Dermis microvascular lymphatic vessel endothelial cell (primary cell): Measurements from ENCODE around the gene CDC5L. TPM values are rescaled to one million over a fixed set of nuclear protein-coding genes. Genes with fewer than 3 reads are reported as not detected.
"Not testable (repeated sequence)": the region's sequence is repeated elsewhere in the genome, so short reads cannot be mapped to it uniquely, and the experiment has no call there.

Source experiments
- DNase-seq, 2 donors: peaks; one replicate each; pipeline versions ENCODE4 v3.0.0 to v3.0.0-alpha.2; 2010; ENCODE audit warnings: low read depth in 2 of 2
- total RNA-seq: library from RNA; depleted of rRNA; stranded (reverse); fragments of >200 nt; gene quantifications from 2 replicates; pipeline ENCODE4 v1.2.1, GENCODE V29; 2014

The CDC5L gene
- total RNA-seq, 1 donor from 2014 or later = 15.4 TPM

DNA sequence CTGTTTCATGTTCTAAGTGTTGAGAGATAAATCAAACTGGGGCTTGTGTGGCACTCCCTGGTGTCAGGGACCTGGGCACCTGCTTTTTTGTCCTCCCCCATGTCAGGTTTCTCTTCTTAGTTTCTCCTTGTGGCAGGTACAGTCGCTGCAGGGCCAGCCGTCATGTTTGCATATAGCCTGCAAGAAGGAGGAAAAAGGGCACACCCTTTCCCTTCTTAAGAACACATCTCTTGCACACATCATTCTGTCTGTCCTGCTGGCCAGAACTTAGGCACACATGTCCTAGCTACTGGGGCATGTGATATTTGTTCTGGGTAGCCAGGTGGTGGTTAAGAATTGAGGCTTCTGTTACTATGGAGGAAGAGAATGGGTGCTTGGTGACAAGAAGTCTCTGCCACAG is 27.9 kb downstream of the CDC5L start:
- DNase-seq = no peak

DNA sequence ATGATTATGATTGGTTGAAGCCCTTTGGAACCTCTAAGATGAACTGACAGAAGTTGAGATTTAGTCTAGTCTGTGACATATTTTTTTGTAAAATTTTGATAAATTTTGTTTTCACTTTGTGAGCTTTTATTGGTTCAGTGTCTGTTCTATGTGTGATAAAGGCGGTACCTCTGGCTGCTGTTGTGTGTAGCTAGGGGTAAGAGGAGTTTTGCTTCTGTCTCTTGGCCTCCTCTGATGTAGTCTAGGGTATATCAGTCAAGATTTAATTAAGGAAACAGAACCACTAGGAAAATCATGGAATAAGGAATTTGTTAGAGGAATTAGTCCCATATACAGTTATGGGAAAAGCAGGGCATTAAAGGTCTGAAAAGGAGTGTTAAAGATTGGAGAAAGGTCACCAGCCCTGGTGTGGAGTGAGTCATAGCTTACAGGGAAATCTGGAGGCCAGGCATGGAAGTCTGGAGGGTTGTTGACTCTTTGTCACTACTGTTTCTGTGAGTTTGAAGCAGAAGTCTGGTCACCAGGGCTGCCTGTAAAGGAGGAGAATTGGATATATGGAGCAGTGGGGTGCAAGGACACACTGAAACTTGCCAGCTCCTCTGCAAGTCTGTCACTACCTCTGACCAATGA is 28.5 kb downstream of the CDC5L start:
- peak in 1 of 2 donors; percentile 86 for DNase-seq

DNA sequence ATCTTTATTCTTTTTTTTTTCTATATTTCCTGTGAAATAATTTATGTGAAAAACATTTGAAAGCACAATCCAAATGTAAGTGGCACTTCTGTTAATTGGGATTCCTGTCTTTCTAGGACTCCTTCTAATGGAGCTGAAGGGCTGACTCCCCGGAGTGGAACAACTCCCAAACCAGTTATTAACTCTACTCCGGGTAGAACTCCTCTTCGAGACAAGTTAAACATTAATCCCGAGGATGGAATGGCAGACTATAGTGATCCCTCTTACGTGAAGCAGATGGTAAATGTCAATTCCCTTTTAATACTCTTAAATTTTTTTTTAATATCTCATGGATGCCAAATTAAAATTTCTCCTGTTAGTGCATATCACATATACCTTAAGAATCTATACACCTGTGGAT is 35.0 kb downstream of the CDC5L start:
- no peak for DNase-seq

DNA sequence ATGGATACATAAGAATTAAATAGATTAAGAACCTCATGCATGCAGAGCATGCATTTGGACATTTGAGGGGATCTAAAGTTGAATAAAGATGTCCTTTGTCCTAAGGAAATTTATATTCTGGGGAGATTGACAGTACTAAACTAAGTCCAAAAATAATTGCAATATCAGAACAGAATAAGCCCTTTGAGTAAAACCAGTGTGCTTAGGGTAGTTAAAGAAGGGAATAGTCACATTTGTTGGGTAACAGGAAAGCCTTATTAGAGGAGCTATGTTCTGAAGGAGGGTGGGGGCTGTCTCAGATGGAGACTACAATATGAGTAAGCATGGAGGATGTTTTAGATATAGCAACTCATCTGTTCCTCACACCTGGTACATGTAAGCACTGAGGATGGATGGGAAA is 35.8 kb downstream of the CDC5L start:
- no peak for DNase-seq

GRCh38 chr6:44425951-44426350 is 38.4 kb downstream of the CDC5L start:
- DNase-seq = no peak

GRCh38 chr6:44428682-44429081 is 41.2 kb downstream of the CDC5L start:
- DNase-seq = no peak

DNA sequence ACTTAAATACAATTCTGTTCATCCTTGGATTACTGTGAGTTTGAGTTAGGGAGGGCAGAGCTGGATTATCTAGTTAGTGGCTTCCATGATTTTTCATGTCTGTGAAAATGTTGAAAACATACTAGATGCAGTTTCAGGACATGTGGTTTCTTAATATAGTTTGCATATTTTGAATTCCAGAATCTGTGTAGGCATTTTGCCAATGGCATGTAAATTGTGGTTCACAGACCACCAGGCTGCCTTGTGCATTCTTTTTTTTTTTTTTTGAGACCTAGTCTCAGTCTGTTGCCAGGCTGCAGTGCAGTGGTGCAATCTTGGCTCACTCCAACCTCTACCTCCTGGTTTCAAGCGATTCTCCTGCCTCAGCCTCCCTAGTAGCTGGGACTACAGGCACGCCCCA is 42.8 kb downstream of the CDC5L start:
- no peak for DNase-seq

DNA sequence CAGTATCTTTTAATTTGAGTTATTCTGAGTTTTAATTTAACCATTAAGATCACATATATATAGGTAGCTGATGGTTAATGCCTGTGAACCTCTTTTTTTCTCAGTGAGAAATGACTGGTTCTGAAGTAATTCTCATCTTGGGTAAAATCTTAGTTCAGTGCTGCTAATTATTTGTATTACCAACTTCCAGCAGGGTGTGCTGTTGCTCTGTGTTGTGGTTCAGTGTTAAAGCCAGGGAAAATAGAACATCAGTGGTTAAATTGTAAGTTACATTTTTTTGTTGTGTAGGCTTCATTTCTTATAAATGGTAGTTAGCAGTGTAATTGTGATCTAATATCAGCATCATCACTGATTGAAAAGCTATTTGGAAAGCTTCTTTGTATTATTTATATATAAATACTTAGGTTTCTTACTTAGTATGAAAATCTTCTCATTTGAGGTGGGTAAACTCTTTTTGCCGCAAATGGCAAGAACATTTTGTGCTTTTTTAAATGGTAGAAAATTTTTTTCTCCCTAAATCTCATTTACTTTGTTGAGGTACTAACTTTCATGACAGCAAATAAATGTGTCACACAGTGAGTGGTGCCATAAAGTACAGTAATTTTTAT is 43.7 kb downstream of the CDC5L start:
- DNase-seq = peak; percentile 62 to 73

- no peak for DNase-seq
These were observed 44.7 kb downstream of the CDC5L start for GRCh38 chr6:44432227-44432626.

GRCh38 chr6:44432726-44433125 is 45.2 kb downstream of the CDC5L start:
- no peak for DNase-seq

GRCh38 chr6:44435500-44435899 is 48.0 kb downstream of the CDC5L start:
- no peak for DNase-seq

GRCh38 chr6:44438827-44439226 is 51.3 kb downstream of the CDC5L start:
- DNase-seq = no peak

- peak in 1 of 2 donors; percentile 31 for DNase-seq
These were observed 52.0 kb downstream of the CDC5L start for GRCh38 chr6:44439270-44440045.

- peak; percentile 21 to 55 for DNase-seq
These were observed 53.8 kb downstream of the CDC5L start for GRCh38 chr6:44441091-44441855.

DNA sequence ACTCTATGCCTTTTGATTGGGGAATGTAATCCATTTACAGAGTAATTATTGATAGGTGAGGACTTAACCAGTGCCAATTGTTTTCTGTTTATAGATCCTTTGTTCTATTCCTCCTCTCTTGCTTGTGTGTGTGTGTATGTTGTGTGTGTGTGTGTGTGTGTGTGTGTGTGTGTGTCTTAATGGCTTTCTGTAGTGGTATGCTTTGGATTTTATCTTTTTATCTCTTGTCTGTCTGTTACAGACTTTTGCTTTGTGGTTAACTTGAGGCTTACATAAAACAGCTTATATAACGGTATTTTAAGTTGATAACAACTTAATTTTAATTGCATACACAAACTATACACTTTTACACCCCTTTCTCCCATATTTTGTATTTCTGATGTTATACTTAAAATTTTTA is 54.7 kb downstream of the CDC5L start:
- DNase-seq = no peak

GRCh38 chr6:44442833-44443444 is 55.4 kb downstream of the CDC5L start:
- DNase-seq = no peak

- no peak for DNase-seq
These were observed 57.3 kb downstream of the CDC5L start for GRCh38 chr6:44444853-44445252.

- no peak for DNase-seq
These were observed 59.3 kb downstream of the CDC5L start for GRCh38 chr6:44446626-44447300.

DNA sequence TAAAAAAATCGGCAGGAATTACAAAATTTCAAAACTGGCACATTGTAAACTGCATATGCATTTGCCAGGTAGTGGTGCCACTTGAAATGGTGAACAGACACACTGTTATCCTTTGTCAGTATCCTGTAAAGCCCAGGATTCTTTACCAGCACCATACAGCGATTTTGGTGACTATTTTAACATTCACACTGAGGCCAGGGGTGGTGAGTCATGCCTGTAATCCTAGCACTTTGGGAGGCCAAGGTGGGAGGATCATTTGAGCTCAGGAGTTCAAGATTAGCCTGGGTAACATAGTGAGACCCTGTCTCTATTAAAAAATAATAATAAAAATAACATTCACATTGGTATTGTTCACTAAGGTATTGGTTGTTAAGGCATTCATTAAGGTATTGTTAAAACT is 61.7 kb downstream of the CDC5L start:
- not testable (repeated sequence) for DNase-seq

GRCh38 chr6:44451803-44452695 is 64.5 kb downstream of the CDC5L start:
- peak; percentile 45 to 63 for DNase-seq
